ENCODE data around the gene GLB1L2. TPM values are rescaled to one million over a fixed set of nuclear protein-coding genes. Genes with fewer than 3 reads are reported as not detected.

Gene GLB1L2
- total and polyA plus RNA-seq, 2 of the 13 experiments (the other 11 are each of a cell fraction or from before 2014, with no cell fraction given) = 0.59 to 0.69 TPM

- TF ChIP-seq NFE2 (CRISPR knock-in tag; IDR thresholded peaks at IDR 0.05) (no peak), ZBTB38 (CRISPR knock-in tag; IDR thresholded peaks at IDR 0.05) (no peak)
- TF ChIP-seq, protein P1, sequence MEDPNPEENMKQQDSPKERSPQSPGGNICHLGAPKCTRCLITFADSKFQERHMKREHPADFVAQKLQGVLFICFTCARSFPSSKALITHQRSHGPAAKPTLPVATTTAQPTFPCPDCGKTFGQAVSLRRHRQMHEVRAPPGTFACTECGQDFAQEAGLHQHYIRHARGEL (CRISPR knock-in tag; IDR thresholded peaks at IDR 0.05) = no peak
Observed at GRCh38 chr11:134399996-134400395, 68.2 kb downstream of the GLB1L2 start (continued).

GRCh38 chr11:134401825-134402809 lies 70.3 kb downstream of the GLB1L2 start:
- Histone ChIP-seq H3K27ac (ENCODE audit: extremely low read length, insufficient read depth, low read length) (no peak overlapping the region), H2AFZ (ENCODE audit: low read length) (no peak overlapping the region), H3K4me1 (ENCODE audit: insufficient read depth, low read length) (no peaks in the 10 kb centered on the region), H3K27me3 (ENCODE audit: control insufficient read depth in 1 of 2, insufficient read depth in 2 of 2, low read length in 2 of 2) (peaks cover 5 to 62% of the 10 kb centered on the region in 2 experiments; a peak in 4 of 5 replicates), H4K20me1 (ENCODE audit: insufficient read depth, low read length) (no peaks in the 10 kb centered on the region), H3K4me2 (ENCODE audit: low read depth, low read length) (no peak overlapping the region), H3K4me3 (replicated peaks in 1 of 3; ENCODE audit: insufficient read depth in 1 of 3, low read depth in 2 of 3, low read length in 3 of 3) (no peak overlapping the region), H3K79me2 (ENCODE audit: insufficient read depth, low read length) (no peaks in the 10 kb centered on the region), H3K9ac (ENCODE audit: insufficient read depth, low read depth, low read length) (no peak overlapping the region), H3K9me3 (ENCODE audit: low read length) (no peaks in the 10 kb centered on the region), H3K36me3 (replicated peaks in 1 of 2; ENCODE audit: control insufficient read depth in 1 of 2, insufficient read depth in 2 of 2, low read length in 2 of 2) (no peaks in the 10 kb centered on the region)
- 22% methylated on average over 8 of the region's 19 CpGs for WGBS (ENCODE audit: low lambda C conversion rate)
- BruUV-seq (replicated peaks) = no TSS peak
- FAIRE-seq (no peak), ATAC-seq (no peak), DNase-seq (ENCODE audit: low spot score) (no peak)
- POLR2A ChIA-PET = no interaction called here
- no peak for TF ChIP-seq UBTF (CRISPR knock-in tag; IDR thresholded peaks at IDR 0.05)
- TF ChIP-seq ZNF333 (CRISPR knock-in tag; IDR thresholded peaks at IDR 0.05; ENCODE audit: borderline replicate concordance) = no peak
- TF ChIP-seq TBX3 (IDR thresholded peaks at IDR 0.05; ENCODE audit: borderline replicate concordance) = no peak
- TF ChIP-seq PITX1 (CRISPR knock-in tag; IDR thresholded peaks at IDR 0.05) = no peak
- in situ Hi-C loops (cut with HindIII; ENCODE audit: extremely low pct_ligation_motif_present, low pct_unique_long_range_greater_than_20kb) = no loop called here
- intact Hi-C loops (cut with micrococcal nuclease; ENCODE audit: unreplicated experiment) = no loop called here
- CTCF ChIA-PET (ENCODE audit: low intra/inter-chr PET ratio, low total read pairs) = no interaction called here
